HCT116 (cell line): Measurements from ENCODE around the gene THUMPD2. TPM values are rescaled to one million over a fixed set of nuclear protein-coding genes. Genes with fewer than 3 reads are reported as not detected.

Experiments used
- ATAC-seq: fragments of 200-7000 bp; cut with Tn5 transposase; 2 replicates; pipeline ENCODE4 v1.9.1; 2020; ENCODE audit warnings: mild to moderate bottlenecking, moderate library complexity
- BruUV-seq: library from RNA; stranded (reverse); fragments of 400-500 nt; replicated peaks from 2 replicates; lab custom pipeline; 2021; lab: Mats Ljungman, UMichigan
- CTCF ChIA-PET: fragments of 300-600 bp; sonication (Branson Sonifier 250); formaldehyde crosslinking; loops from one replicate; lab custom pipeline; 2021; ENCODE audit warnings: antibody characterized with exemption; lab: Charles Lee
- POLR2A ChIA-PET: fragments of 300-600, 350-600 bp; sonication (Branson Sonifier 250); formaldehyde crosslinking; loops from one replicate; lab custom pipeline; 2021; ENCODE audit warnings: antibody characterized with exemption; lab: Charles Lee
- RAD21 ChIA-PET, 2 experiments: fragments of 300-600 bp; sonication (Branson Sonifier 250); formaldehyde crosslinking; loops; one replicate each; lab custom pipeline; 2023; ENCODE audit warnings: low total read pairs in 2 of 2; ENCODE audit not compliant: uncharacterized antibody in 2 of 2, unreplicated experiment in 2 of 2, low non-redundant PET in 1 of 2; lab: Charles Lee
- DNase-seq: peaks from one replicate; pipeline ENCODE4 v3.0.0-alpha.2; 2010; ENCODE audit warnings: low read depth, low spot score
- H2AFZ ChIP-seq: fragments of 200-600 bp; shearing (Covaris generic), sonication (generic); 2 replicates; pipeline ENCODE4 v1.6.1; 2017; ENCODE audit warnings: low read depth, mixed run types, mixed read lengths, antibody characterized with exemption, low read length; ENCODE audit not compliant: poor library complexity, severe bottlenecking
- H3K27ac ChIP-seq: 2 replicates; pipeline ENCODE4 v1.5.1; 2012; ENCODE audit warnings: low read depth, low read length
- H3K27me3 ChIP-seq: fragments of 200-600 bp; sonication (generic); 2 replicates; pipeline ENCODE4 v1.6.1; 2016; ENCODE audit warnings: mixed run types, low read length, mixed read lengths; ENCODE audit not compliant: insufficient read depth
- H3K36me3 ChIP-seq, 2 experiments: fragments of 200-500 bp in 1 of 2; fragments of 200-600 bp in 1 of 2; sonication (Bioruptor generic) in 1 of 2; sonication (generic) in 1 of 2; 2 replicates each; pipeline versions ENCODE4 v1.5.1 to v1.6.1; 2014 to 2016; ENCODE audit warnings: low read length in 2 of 2, inconsistent platforms in 1 of 2, mixed read lengths in 1 of 2, mixed run types in 1 of 2; ENCODE audit not compliant: insufficient read depth in 2 of 2, control insufficient read depth in 1 of 2
- H3K4me1 ChIP-seq, 2 experiments: fragments of 200-600 bp in 1 of 2; sonication (generic) in 1 of 2; 2 replicates each; pipeline versions ENCODE4 v1.5.1 to v1.6.1; 2012 to 2017; ENCODE audit warnings: low read length in 2 of 2, inconsistent platforms in 1 of 2, mild to moderate bottlenecking in 1 of 2, mixed read lengths in 1 of 2, mixed run types in 1 of 2, moderate library complexity in 1 of 2; ENCODE audit not compliant: insufficient read depth in 2 of 2, control insufficient read depth in 1 of 2
- H3K4me2 ChIP-seq: fragments of 200-600 bp; sonication (generic); 2 replicates; pipeline ENCODE4 v1.6.1; 2017; ENCODE audit warnings: mixed run types, low read length, mixed read lengths
- H3K4me3 ChIP-seq, 2 experiments: fragments of 200-600 bp in 1 of 2; sonication (generic) in 1 of 2; replicated peaks in 1 of 2; 2 replicates each; pipeline ENCODE4 v1.5.1; 2011 to 2016; ENCODE audit warnings: low read length in 2 of 2, control low read depth in 1 of 2, low read depth in 1 of 2, mild to moderate bottlenecking in 1 of 2, mixed read lengths in 1 of 2, mixed run types in 1 of 2
- H3K79me2 ChIP-seq: fragments of 200-600 bp; sonication (generic); 2 replicates; pipeline ENCODE4 v1.6.1; 2017; ENCODE audit warnings: mild to moderate bottlenecking, mixed run types, low read length, moderate library complexity, mixed read lengths; ENCODE audit not compliant: insufficient read depth
- H3K9ac ChIP-seq: fragments of 200-600 bp; sonication (generic); 2 replicates; pipeline ENCODE4 v1.6.1; 2016; ENCODE audit warnings: low read length, mixed read lengths
- H3K9me2 ChIP-seq: fragments of 200-600 bp; sonication (generic), shearing (Covaris generic); 2 replicates; pipeline ENCODE4 v1.6.1; 2017; ENCODE audit warnings: mixed run types, mild to moderate bottlenecking, moderate library complexity; ENCODE audit not compliant: insufficient read depth
- H3K9me3 ChIP-seq, 2 experiments: fragments of 200-500 bp in 1 of 2; fragments of 200-600 bp in 1 of 2; sonication (Bioruptor generic) in 1 of 2; sonication (generic) in 1 of 2; 2 replicates each; pipeline ENCODE4 v1.6.1; 2014 to 2017; ENCODE audit warnings: low read length in 2 of 2, mixed read lengths in 2 of 2, inconsistent platforms in 1 of 2, low read depth in 1 of 2, mild to moderate bottlenecking in 1 of 2, mixed run types in 1 of 2, moderate library complexity in 1 of 2; ENCODE audit not compliant: control insufficient read depth in 1 of 2, insufficient read depth in 1 of 2
- H4K20me1 ChIP-seq: fragments of 200-600 bp; sonication (generic), shearing (Covaris generic); 2 replicates; pipeline ENCODE4 v1.6.1; 2017; ENCODE audit warnings: mixed run types, mild to moderate bottlenecking, moderate library complexity; ENCODE audit not compliant: insufficient read depth
- CBX3 ChIP-seq: IDR thresholded peaks from 2 replicates; pipeline ENCODE4 v1.6.1; 2012; ENCODE audit warnings: low read depth
- CTCF ChIP-seq, 3 experiments: fragments of 200-600 bp in 1 of 3; sonication (generic) in 1 of 3; IDR thresholded peaks in 2 of 3; conservative IDR thresholded peaks in 1 of 3; 2 replicates each; pipeline ENCODE4 v1.5.1; 2012 to 2017; ENCODE audit warnings: low read depth in 2 of 3, low read length in 2 of 3, antibody characterized with exemption in 1 of 3, borderline replicate concordance in 1 of 3, control low read depth in 1 of 3, mild to moderate bottlenecking in 1 of 3, mixed read lengths in 1 of 3, mixed run types in 1 of 3, moderate library complexity in 1 of 3; ENCODE audit not compliant: insufficient read depth in 1 of 3
- EGR1 ChIP-seq: IDR thresholded peaks from 2 replicates; pipeline ENCODE4 v1.6.1; 2012; ENCODE audit warnings: low read depth
- ELF1 ChIP-seq: IDR thresholded peaks from 2 replicates; pipeline ENCODE4 v1.6.1; 2012; ENCODE audit warnings: low read depth, borderline replicate concordance
- EZH2 ChIP-seq: fragments of 200-600 bp; sonication (generic); IDR thresholded peaks from 2 replicates; pipeline ENCODE4 v1.6.1; 2017; ENCODE audit warnings: antibody characterized with exemption, mixed run types
- EZH2phosphoT487 ChIP-seq: fragments of 200-600 bp; IDR thresholded peaks from 2 replicates; pipeline ENCODE4 v1.6.1; 2018; ENCODE audit warnings: antibody characterized with exemption, borderline replicate concordance
- FOSL1 ChIP-seq: IDR thresholded peaks from 2 replicates; pipeline ENCODE4 v1.6.1; 2012; ENCODE audit warnings: low read depth
- JUND ChIP-seq: IDR thresholded peaks from 2 replicates; pipeline ENCODE4 v1.6.1; 2012
- RAD21 ChIP-seq: IDR thresholded peaks from 2 replicates; pipeline ENCODE4 v1.6.1; 2012; ENCODE audit warnings: low read depth, mild to moderate bottlenecking
- SIN3A ChIP-seq: IDR thresholded peaks from 2 replicates; pipeline ENCODE4 v1.6.1; 2012; ENCODE audit warnings: low read depth
- SP1 ChIP-seq: IDR thresholded peaks from 2 replicates; pipeline ENCODE4 v1.6.1; 2012; ENCODE audit warnings: low read depth
- TCF7L2 ChIP-seq: IDR thresholded peaks from 2 replicates; pipeline ENCODE4 v1.7.0; 2011; ENCODE audit warnings: borderline replicate concordance, inconsistent platforms; ENCODE audit not compliant: insufficient read depth, insufficient read length; ENCODE audit errors: extremely low read depth
- YY1 ChIP-seq: IDR thresholded peaks from 2 replicates; pipeline ENCODE4 v1.6.1; 2011; ENCODE audit warnings: low read length, low read depth, moderate library complexity, mild to moderate bottlenecking; ENCODE audit not compliant: insufficient replicate concordance; ENCODE audit errors: extremely low read depth
- ZBTB33 ChIP-seq: IDR thresholded peaks from 2 replicates; pipeline ENCODE4 v1.6.1; 2011; ENCODE audit warnings: mild to moderate bottlenecking, low read length, moderate library complexity; ENCODE audit not compliant: insufficient replicate concordance; ENCODE audit errors: extremely low read depth
- ZFX ChIP-seq: fragments of 450-650 bp; IDR thresholded peaks from 2 replicates; pipeline ENCODE4 v1.6.1; 2017
- intact Hi-C: fragments of 100-400 bp; cut with micrococcal nuclease; formaldehyde crosslinking; loops from 2 replicates; pipeline ENCODE4 v1.10.0; 2022
- total RNA-seq: library from RNA; stranded (reverse); gene quantifications from one replicate; pipeline ENCODE4 v1.2.1, GENCODE V29; 2021; ENCODE audit not compliant: unreplicated experiment
- TF ChIP-seq, protein P1 (sequence below): IDR thresholded peaks from 2 replicates; pipeline ENCODE4 v1.6.1; 2012; ENCODE audit warnings: low read depth
- TF ChIP-seq, protein P2 (sequence below): IDR thresholded peaks from 2 replicates; pipeline ENCODE4 v1.6.1; 2012

THUMPD2 gene
- total RNA-seq, 1 experiment from 2014 or later = 15.8 TPM

DNA sequence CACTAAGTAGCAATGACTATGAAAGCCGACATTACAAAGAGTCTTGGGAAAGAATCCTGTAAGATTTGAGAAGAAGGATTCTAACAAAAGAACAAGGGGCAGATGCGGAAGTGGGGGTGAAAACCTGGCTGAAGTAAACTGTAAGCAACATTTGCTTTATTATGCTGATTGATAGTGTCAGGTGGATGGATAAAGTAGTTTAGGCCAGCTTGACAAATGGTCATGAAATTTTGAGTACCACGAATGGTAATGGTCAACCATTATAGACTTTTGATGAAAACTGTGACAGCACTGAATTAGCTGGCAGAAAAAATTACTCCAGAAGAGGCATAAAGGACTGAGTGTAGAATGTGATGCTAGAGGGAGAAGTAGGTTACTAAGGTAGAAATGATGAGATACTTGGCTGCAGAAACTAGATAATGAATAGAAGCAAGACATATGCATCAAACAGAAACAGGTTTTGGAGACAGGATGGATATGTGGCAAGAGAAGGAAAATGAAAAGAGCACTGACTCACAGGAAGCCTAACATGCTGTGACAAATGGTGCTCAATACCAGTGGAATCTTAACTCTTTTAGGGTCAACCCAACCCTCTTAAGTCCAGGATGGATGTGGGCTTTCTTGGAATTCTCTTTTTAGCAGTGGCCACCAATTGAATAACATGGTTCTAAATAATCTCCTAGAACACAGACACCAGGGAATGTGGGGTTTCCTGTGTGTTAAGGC is 6.8 kb downstream of the THUMPD2 start (continued):
- TF ChIP-seq CTCF (IDR thresholded peaks at IDR 0.05 in 2 of 3, conservative IDR thresholded peaks at IDR 0.05 in 1 of 3; ENCODE audit: borderline replicate concordance in 1 of 3, insufficient read depth in 1 of 3, low read depth in 2 of 3, low read length in 2 of 3) (no peak), JUND (no peak), EZH2 (no peak)

- intact Hi-C loops = no loop called here
- H2AFZ ChIP-seq = no peak overlapping the region
- no peak overlapping the region for H3K9ac ChIP-seq
- H3K4me2 ChIP-seq = no peak overlapping the region
- H3K27ac ChIP-seq = no peak overlapping the region
- 0 out of 2 replicates have a peak, but pooled peaks cover 3% of the 10 kb centered on the region for H4K20me1 ChIP-seq
- no TSS peak for BruUV-seq
- TF ChIP-seq, protein P1, sequence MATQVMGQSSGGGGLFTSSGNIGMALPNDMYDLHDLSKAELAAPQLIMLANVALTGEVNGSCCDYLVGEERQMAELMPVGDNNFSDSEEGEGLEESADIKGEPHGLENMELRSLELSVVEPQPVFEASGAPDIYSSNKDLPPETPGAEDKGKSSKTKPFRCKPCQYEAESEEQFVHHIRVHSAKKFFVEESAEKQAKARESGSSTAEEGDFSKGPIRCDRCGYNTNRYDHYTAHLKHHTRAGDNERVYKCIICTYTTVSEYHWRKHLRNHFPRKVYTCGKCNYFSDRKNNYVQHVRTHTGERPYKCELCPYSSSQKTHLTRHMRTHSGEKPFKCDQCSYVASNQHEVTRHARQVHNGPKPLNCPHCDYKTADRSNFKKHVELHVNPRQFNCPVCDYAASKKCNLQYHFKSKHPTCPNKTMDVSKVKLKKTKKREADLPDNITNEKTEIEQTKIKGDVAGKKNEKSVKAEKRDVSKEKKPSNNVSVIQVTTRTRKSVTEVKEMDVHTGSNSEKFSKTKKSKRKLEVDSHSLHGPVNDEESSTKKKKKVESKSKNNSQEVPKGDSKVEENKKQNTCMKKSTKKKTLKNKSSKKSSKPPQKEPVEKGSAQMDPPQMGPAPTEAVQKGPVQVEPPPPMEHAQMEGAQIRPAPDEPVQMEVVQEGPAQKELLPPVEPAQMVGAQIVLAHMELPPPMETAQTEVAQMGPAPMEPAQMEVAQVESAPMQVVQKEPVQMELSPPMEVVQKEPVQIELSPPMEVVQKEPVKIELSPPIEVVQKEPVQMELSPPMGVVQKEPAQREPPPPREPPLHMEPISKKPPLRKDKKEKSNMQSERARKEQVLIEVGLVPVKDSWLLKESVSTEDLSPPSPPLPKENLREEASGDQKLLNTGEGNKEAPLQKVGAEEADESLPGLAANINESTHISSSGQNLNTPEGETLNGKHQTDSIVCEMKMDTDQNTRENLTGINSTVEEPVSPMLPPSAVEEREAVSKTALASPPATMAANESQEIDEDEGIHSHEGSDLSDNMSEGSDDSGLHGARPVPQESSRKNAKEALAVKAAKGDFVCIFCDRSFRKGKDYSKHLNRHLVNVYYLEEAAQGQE = no peak
- TF ChIP-seq ZBTB33 (no peak), EGR1 (no peak), TCF7L2 (no peak), ZFX (no peak), CBX3 (no peak), RAD21 (no peak), SP1 (no peak), FOSL1 (no peak), SIN3A (no peak), EZH2 (no peak), YY1 (no peak), JUND (no peak), ELF1 (no peak), EZH2phosphoT487 (no peak)
- TF ChIP-seq, protein P2, sequence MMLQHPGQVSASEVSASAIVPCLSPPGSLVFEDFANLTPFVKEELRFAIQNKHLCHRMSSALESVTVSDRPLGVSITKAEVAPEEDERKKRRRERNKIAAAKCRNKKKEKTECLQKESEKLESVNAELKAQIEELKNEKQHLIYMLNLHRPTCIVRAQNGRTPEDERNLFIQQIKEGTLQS = no peak
- H3K79me2 ChIP-seq = peaks cover 13% of the 10 kb centered on the region; the same call in 1 of the 2 replicates
- POLR2A ChIA-PET = no interaction called here
- H3K4me1 ChIP-seq = no peaks in the 10 kb centered on the region
- RAD21 ChIA-PET = no interaction called here
- CTCF ChIA-PET = no interaction called here
- ATAC-seq (no peak), DNase-seq (no peak)
- no peaks in the 10 kb centered on the region for H3K27me3 ChIP-seq
- H3K9me3 ChIP-seq = no peaks in the 10 kb centered on the region
- H3K9me2 ChIP-seq = no peaks in the 10 kb centered on the region
- no peak overlapping the region for H3K4me3 ChIP-seq
- H3K36me3 ChIP-seq = peaks cover 29 to 48% of the 10 kb centered on the region in 2 experiments; a peak in 3 of 4 replicates
Observed at GRCh38 chr2:39762448-39762847, 16.6 kb downstream of the THUMPD2 start.
